HUES48 (cell line): ENCODE measurements around the gene CT45A7.
"Not testable (repeated sequence)": the region's sequence is repeated elsewhere in the genome, so short reads cannot be mapped to it uniquely, and the experiment has no call there.

Experiments
- H3K27ac ChIP-seq: one replicate; pipeline ENCODE4 v1.7.0; 2013; ENCODE audit warnings: low read depth, low read length, inconsistent platforms
- H3K27me3 ChIP-seq: 2 replicates; pipeline ENCODE4 v1.6.1; 2013; ENCODE audit warnings: mild to moderate bottlenecking, low read length; ENCODE audit not compliant: control insufficient read depth, insufficient read depth
- H3K36me3 ChIP-seq: 2 replicates; pipeline ENCODE4 v1.6.1; 2013; ENCODE audit warnings: low read length; ENCODE audit not compliant: control insufficient read depth, insufficient read depth
- H3K4me1 ChIP-seq: 2 replicates; pipeline ENCODE4 v1.6.1; 2013; ENCODE audit warnings: mild to moderate bottlenecking, low read length; ENCODE audit not compliant: control insufficient read depth, insufficient read depth
- H3K4me3 ChIP-seq: 2 replicates; pipeline ENCODE4 v1.5.1; 2013; ENCODE audit warnings: mild to moderate bottlenecking, low read depth, low read length
- H3K9ac ChIP-seq: 2 replicates; pipeline ENCODE4 v1.6.1; 2013; ENCODE audit warnings: mild to moderate bottlenecking, low read depth, low read length, moderate library complexity
- H3K9me3 ChIP-seq: 2 replicates; pipeline ENCODE4 v1.6.1; 2013; ENCODE audit warnings: low read length; ENCODE audit not compliant: control insufficient read depth, insufficient read depth

CT45A7 gene

GRCh38 chrX:135837180-135837579, at the start of gene CT45A7:
TSS of gene CT45A7 (minus strand) at chrX:135837280. CDS start at chrX:135833533, 3,747 bp downstream.
- not testable (repeated sequence) for H3K4me3 ChIP-seq, H3K9me3 ChIP-seq, H3K27me3 ChIP-seq, H3K27ac ChIP-seq, H3K36me3 ChIP-seq, H3K4me1 ChIP-seq, H3K9ac ChIP-seq

- not testable (repeated sequence) for H3K9ac ChIP-seq, H3K4me3 ChIP-seq, H3K27ac ChIP-seq, H3K4me1 ChIP-seq, H3K36me3 ChIP-seq, H3K9me3 ChIP-seq, H3K27me3 ChIP-seq
Observed at GRCh38 chrX:135882741-135883140, 45.7 kb upstream of the CT45A7 start.

GRCh38 chrX:135871712-135872111, 34.6 kb upstream of the CT45A7 start, which contains the start of gene CT45A9:
TSS of gene CT45A9 (minus strand) at chrX:135871812. CDS start at chrX:135868061, 3,751 bp downstream.
- not testable (repeated sequence) for H3K9ac ChIP-seq, H3K36me3 ChIP-seq, H3K4me3 ChIP-seq, H3K4me1 ChIP-seq, H3K27me3 ChIP-seq, H3K9me3 ChIP-seq, H3K27ac ChIP-seq

GRCh38 chrX:135854438-135854837, 17.4 kb upstream of the CT45A7 start, which contains the start of gene CT45A8:
TSS of gene CT45A8 (minus strand) at chrX:135854538. CDS start at chrX:135850783, 3,755 bp downstream.
- not testable (repeated sequence) for H3K4me1 ChIP-seq, H3K27ac ChIP-seq, H3K4me3 ChIP-seq, H3K27me3 ChIP-seq, H3K9ac ChIP-seq, H3K36me3 ChIP-seq, H3K9me3 ChIP-seq

- not testable (repeated sequence) for H3K36me3 ChIP-seq, H3K4me3 ChIP-seq, H3K27me3 ChIP-seq, H3K9me3 ChIP-seq, H3K4me1 ChIP-seq, H3K27ac ChIP-seq, H3K9ac ChIP-seq
Observed at GRCh38 chrX:135819912-135820311, 17.2 kb downstream of the CT45A7 start, which contains the start of gene CT45A2. TSS of gene CT45A2 (minus strand) at chrX:135820012. CDS start at chrX:135816265, 3,747 bp downstream.

GRCh38 chrX:135802687-135803086, 34.4 kb downstream of the CT45A7 start, which contains the start of gene CT45A6:
TSS of gene CT45A6 (minus strand) at chrX:135802787. CDS start at chrX:135798993, 3,794 bp downstream.
- H3K4me3 ChIP-seq, H3K9me3 ChIP-seq, H3K4me1 ChIP-seq, H3K9ac ChIP-seq, H3K36me3 ChIP-seq, H3K27me3 ChIP-seq, H3K27ac ChIP-seq: not testable (repeated sequence)

- not testable (repeated sequence) for H3K9ac ChIP-seq, H3K4me1 ChIP-seq, H3K9me3 ChIP-seq, H3K27ac ChIP-seq, H3K27me3 ChIP-seq, H3K4me3 ChIP-seq, H3K36me3 ChIP-seq
Observed at GRCh38 chrX:135785403-135785802, 51.7 kb downstream of the CT45A7 start, which contains the start of gene CT45A5. TSS of gene CT45A5 (minus strand) at chrX:135785503. CDS start at chrX:135781729, 3,774 bp downstream.
